ENCODE results near the gene RIN3.

The RIN3 gene

DNA sequence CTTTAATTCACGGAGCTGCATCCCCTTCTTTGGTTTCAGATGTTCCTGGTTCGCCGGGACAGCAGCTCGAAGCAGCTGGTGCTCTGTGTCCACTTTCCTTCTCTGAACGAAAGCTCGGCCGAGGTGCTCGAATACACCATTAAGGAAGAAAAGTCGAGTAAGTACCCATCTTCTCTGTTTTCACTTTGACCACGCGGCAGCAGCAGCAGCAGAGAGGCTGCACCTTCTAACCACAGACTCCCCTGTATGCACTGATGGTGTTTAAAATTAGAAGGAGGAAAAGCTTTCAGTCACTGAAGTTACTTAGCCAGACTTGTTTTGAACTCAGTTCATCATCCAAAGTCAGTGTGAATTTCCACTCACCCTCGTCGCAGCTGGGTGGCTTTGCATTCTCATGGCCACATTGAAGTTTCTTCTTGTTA, 63.8 kb downstream of the RIN3 start:
- DNase-seq (ENCODE audit: low read depth in 2 of 2): peak in 1 of 2 donors; percentile 26

DNA sequence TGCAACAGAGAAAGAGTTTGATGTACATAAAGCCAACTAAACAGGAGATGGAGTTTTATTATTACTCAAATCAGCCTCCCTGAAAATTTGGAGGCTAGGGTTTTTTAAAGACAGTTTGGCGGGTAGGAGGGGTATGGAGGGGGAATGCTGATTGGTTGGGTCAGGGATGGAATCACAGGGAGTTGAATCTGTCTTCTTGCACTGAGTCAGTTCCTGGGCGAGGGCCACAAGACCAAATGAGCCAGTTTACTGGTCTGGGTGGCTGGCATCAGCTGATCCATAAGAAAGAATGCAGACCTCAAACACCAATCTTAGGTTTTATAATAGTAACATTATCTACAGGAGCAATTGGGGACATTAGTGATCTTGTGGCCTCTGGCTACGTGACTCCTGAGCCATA, 64.9 kb downstream of the RIN3 start:
- DNase-seq (ENCODE audit: low read depth in 2 of 2): no peak

- no peak for DNase-seq (ENCODE audit: low read depth in 2 of 2)
Observed at GRCh38 chr14:92579244-92579936, 65.8 kb downstream of the RIN3 start.

- DNase-seq (ENCODE audit: low read depth in 2 of 2): no peak
Observed at GRCh38 chr14:92581206-92581605, 67.6 kb downstream of the RIN3 start.

DNA sequence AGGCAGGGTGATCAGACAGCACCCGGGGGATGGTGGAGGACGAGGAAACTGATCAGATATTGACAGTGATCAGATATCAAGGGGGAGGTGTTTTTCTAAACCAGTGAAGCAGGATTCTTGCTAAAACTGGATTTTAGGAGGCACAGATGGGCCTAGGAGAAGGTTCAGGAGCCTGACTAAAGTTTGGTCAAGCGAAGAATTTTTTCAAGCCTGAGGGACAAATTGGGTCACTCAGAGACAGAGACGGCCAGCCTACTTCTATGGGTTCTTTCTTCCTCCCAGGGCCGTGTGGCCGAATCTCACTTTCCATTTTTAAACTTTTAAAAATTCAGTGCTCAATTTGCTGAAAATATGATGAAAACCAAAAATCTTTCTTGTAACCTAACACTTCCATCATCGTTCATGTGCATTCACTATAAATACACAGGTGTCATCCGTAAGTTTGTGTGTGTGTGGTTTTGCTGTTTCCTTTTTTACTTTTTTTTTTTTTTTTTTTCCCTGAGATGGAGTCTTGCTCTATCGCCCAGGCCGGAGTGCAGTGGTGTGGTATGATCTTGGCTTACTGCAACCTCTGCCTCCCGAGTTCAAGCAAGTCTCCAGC, 68.5 kb downstream of the RIN3 start:
- no peak for DNase-seq (ENCODE audit: low read depth in 2 of 2)

DNA sequence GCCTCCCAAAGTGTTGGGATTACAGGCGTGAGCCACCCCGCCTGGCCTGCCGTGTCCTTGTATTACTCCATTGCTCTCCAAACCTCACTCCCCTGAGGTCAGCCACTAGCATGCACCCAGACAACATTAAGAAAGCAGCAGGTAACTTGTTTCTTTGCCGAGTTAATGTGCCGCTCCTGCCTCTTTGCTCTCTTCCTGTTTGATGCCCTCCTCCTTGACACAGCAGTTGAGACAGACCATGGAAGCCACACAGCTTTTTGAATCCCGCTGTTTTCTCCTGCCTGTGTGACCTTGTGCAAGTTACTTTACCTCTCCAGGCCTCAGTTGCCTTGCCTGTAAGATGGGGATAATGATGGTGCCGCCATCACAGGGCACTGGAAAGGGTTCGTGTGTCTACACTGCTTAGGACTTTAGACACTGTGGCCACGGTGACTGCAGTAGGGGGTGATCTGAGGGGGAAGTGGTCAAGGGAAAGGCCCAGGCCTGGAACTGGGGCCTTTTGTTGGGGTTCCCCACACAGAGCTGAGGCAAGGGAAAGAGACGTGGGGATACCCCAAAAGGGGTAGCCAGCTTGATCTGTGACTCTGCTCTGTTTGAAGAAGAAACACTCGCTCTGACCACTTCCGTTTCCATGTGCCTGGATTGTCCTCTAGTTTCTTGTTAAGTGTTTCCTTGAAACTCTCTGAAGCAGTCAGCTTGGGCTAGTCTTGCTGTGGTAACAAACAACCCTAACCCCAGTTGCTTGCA, 69.3 kb downstream of the RIN3 start:
- DNase-seq (ENCODE audit: low read depth in 2 of 2): no peak

- no peak for DNase-seq (ENCODE audit: low read depth in 2 of 2)
Observed at GRCh38 chr14:92584220-92584619, 70.6 kb downstream of the RIN3 start.

- DNase-seq (ENCODE audit: low read depth in 2 of 2): no peak
Observed at GRCh38 chr14:92584816-92585215, 71.2 kb downstream of the RIN3 start.

DNA sequence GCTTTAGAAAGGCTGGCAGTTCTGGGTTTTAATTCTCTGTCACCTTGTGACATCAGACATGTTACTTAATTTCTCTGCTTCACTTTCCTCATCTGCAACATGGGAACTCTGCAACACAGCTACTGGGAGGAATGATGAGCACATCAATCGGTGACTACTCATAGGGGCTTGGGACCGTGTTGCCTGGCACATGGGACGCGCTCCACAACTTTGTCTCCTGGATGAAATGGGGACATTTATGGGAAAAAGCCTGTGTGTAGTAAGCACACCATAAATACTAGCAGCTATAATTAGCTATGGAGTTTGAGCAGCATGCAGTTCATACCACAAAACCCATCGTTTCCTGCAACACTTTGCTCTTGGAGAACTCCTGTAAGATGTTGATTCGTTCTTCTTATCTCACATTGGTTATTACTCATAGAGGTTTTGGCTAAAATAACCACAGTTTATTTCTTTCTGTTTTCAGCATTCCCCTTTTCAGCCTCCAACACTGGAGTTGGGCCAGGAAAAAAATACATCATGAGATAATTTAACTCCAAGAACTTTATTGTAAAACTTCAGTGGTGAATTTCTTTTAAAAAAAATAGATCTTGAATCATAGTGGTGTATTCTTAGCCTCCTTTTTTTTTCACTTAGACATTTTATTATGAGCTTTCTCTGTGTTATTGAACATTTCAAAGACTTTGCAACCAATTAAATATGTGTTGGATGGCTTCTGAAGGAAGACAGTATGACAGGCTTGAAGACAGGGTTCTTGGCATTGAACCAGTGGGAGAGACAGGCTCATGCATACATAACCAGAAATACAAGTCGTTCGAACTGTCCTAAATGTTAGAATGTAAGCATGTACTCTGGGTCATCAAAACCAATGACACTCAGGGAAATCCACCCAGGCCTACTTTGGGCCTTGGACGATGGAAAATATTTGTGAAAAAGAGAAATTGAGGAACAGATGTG, 72.7 kb downstream of the RIN3 start:
- DNase-seq (ENCODE audit: low read depth in 2 of 2): no peak

GRCh38 chr14:92586963-92587699, 73.5 kb downstream of the RIN3 start:
- DNase-seq (ENCODE audit: low read depth in 2 of 2): no peak

GRCh38 chr14:92587700-92588085, 74.1 kb downstream of the RIN3 start:
- DNase-seq (ENCODE audit: low read depth in 2 of 2): no peak

GRCh38 chr14:92589213-92589852, 75.8 kb downstream of the RIN3 start:
- no peak for DNase-seq (ENCODE audit: low read depth in 2 of 2)

GRCh38 chr14:92590176-92590575, 76.6 kb downstream of the RIN3 start:
- DNase-seq (ENCODE audit: low read depth in 2 of 2): no peak

GRCh38 chr14:92590941-92591340, 77.4 kb downstream of the RIN3 start:
- no peak for DNase-seq (ENCODE audit: low read depth in 2 of 2)

GRCh38 chr14:92591346-92591745, 77.8 kb downstream of the RIN3 start:
- no peak for DNase-seq (ENCODE audit: low read depth in 2 of 2)

GRCh38 chr14:92595267-92595666, 81.7 kb downstream of the RIN3 start:
- DNase-seq (ENCODE audit: low read depth in 2 of 2): no peak

DNA sequence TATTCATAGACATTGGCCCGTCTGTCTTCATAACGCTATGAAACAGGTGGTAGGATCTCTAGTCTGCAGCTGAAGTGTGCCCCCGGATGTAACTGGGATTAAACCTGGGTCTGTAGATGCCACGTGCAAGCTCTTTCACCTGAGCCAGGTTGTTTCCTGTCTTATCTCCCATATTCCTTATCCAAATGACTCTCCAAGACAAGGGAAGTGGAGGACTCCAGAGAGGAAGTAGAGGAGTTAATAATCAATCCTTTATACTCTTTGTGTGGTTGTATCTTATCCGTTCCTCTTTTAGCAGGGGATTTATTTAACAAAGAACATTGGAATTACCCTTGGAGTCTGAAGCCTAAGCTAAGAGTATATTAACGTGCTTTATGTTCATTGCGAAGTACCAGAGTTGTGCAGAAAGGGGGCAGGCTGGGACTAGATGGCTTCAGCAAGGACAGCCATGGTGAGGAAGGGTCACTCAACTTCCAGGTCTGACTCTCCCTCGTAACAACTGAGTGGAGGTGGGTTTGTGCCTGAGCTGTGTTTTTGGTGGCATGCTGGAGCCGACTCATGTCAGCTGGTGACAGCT, 82.8 kb downstream of the RIN3 start:
- no peak for DNase-seq (ENCODE audit: low read depth in 2 of 2)

DNA sequence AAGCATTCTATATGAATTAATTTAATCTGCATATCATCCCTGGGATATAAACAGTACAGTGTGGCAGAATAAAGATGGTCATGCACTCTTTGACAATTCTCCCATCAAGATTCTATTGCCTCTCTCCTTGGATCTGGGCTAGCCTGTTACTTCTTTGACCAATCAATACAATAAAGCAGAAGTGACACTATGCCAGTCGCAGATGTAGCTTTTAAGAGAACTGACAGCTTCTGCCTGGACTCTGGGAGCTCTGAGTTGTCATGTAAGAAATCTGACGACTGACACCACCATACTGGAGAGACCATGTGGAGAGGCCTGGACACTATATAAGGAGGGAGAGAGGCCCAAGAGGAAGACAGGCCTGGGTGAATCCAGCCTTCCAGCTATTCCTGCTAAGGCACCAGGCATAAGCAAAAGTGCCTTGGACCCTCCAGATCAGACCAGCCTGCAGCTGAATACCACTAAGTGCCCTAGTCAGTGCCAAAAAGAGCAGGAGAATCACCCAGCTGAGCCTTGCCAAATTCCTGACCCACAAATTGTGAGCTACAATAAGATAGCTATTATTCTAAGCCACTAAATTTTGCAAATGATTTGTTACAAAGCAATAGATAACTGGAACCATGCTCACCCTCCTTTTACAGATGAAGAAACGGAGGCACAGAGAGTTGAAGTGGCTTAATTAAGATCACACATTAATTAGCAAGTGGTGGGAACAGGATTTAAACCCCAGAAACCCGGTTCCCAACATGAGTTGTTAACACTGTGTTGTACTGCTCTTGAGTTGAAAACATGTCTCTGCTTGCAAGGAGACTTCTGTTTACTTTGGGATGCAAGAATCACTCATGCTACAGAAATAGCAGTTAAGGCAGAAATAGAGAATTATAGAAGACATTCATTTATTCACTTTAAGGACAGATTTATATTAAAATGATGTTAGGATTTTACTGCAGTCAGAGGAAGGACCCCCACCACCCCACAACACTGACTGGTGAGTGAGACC, 84.6 kb downstream of the RIN3 start:
- DNase-seq (ENCODE audit: low read depth in 2 of 2): no peak

- no peak for DNase-seq (ENCODE audit: low read depth in 2 of 2)
Observed at GRCh38 chr14:92599811-92600210, 86.2 kb downstream of the RIN3 start.

Measured in stimulated activated CD8-positive, alpha-beta memory T cell treated with anti-CD3 and anti-CD28 coated beads, Interleukin-7, amount 100 ng/mL, for 4 hours (primary cell).